GM23248 (cell line): ENCODE measurements around the gene FAM83G.
"Not testable (repeated sequence)": the region's sequence is repeated elsewhere in the genome, so short reads cannot be mapped to it uniquely, and the experiment has no call there.

ENCODE experiments used
- EZH2 ChIP-seq: fragments of 200-600 bp; sonication (generic); IDR thresholded peaks from 2 replicates; pipeline ENCODE4 v1.6.1; 2018; ENCODE audit warnings: antibody characterized with exemption, mild to moderate bottlenecking; ENCODE audit not compliant: insufficient read depth, poor library complexity, severe bottlenecking
- EZH2phosphoT487 ChIP-seq: fragments of 200-600 bp; sonication (generic); IDR thresholded peaks from 2 replicates; pipeline ENCODE4 v1.6.1; 2018; ENCODE audit warnings: antibody characterized with exemption, moderate library complexity, mild to moderate bottlenecking, low read depth; ENCODE audit not compliant: insufficient read depth

GRCh38 chr17:19030771-19031449 is 26.3 kb upstream of the FAM83G start:
- not testable (repeated sequence) for TF ChIP-seq EZH2, EZH2phosphoT487
